MCF 10A (cell line): ENCODE results near the gene KIF17. TPM values are rescaled to one million over a fixed set of nuclear protein-coding genes. Genes with fewer than 3 reads are reported as not detected.

Experiments used
- BruUV-seq: library from RNA; stranded (reverse); fragments of 400-500 nt; replicated peaks from 2 replicates; lab custom pipeline; 2021; lab: Mats Ljungman, UMichigan
- CTCF ChIA-PET: fragments of 300-600 bp; sonication (Branson Sonifier 250); formaldehyde crosslinking; extraction: SDS; loops from one replicate; lab custom pipeline; 2021; ENCODE audit warnings: antibody characterized with exemption, inconsistent platforms; lab: Yijun Ruan, JAX
- POLR2A ChIA-PET: fragments of 300-600, 350-650 bp; sonication (Branson Sonifier 250); formaldehyde crosslinking; extraction: SDS; loops from one replicate; lab custom pipeline; 2020; ENCODE audit warnings: antibody characterized with exemption, inconsistent platforms; lab: Yijun Ruan, JAX
- DNase-seq: peaks from one replicate; pipeline ENCODE4 v3.0.0-alpha.2; 2018; ENCODE audit not compliant: unreplicated experiment
- H3K27ac Mint-ChIP-seq: one replicate; pipeline ENCODE4 v1.8.0; 2022; ENCODE audit warnings: mild to moderate bottlenecking, low read depth, mixed read lengths; ENCODE audit not compliant: unreplicated experiment
- H3K27me3 Mint-ChIP-seq: one replicate; pipeline ENCODE4 v1.8.0; 2022; ENCODE audit warnings: mixed read lengths; ENCODE audit not compliant: insufficient read depth, unreplicated experiment
- H3K36me3 Mint-ChIP-seq: one replicate; pipeline ENCODE4 v1.8.0; 2022; ENCODE audit warnings: mild to moderate bottlenecking, moderate library complexity, mixed read lengths; ENCODE audit not compliant: insufficient read depth, unreplicated experiment
- H3K4me1 Mint-ChIP-seq: one replicate; pipeline ENCODE4 v1.8.0; 2022; ENCODE audit warnings: mixed read lengths; ENCODE audit not compliant: insufficient read depth, unreplicated experiment
- H3K4me3 Mint-ChIP-seq: one replicate; pipeline ENCODE4 v1.8.0; 2022; ENCODE audit warnings: mild to moderate bottlenecking, moderate library complexity, mixed read lengths; ENCODE audit not compliant: unreplicated experiment
- H3K9me3 Mint-ChIP-seq: one replicate; pipeline ENCODE4 v1.8.0; 2022; ENCODE audit warnings: mixed read lengths; ENCODE audit not compliant: unreplicated experiment
- intact Hi-C: fragments of 100-400 bp; cut with micrococcal nuclease; formaldehyde crosslinking; loops from 2 replicates; pipeline ENCODE4 v1.14.1; 2022
- total RNA-seq: library from RNA; stranded (reverse); gene quantifications from 2 replicates; pipeline ENCODE4 v1.2.3, GENCODE V29; 2022
- TF ChIP-seq, protein P1 (sequence below): fragments of 200-600 bp; IDR thresholded peaks from one replicate; pipeline ENCODE4 v1.8.0; 2022; ENCODE audit warnings: antibody characterized with exemption, mild to moderate bottlenecking; ENCODE audit not compliant: unreplicated experiment

The KIF17 gene
- total RNA-seq, 1 experiment from 2014 or later: 0.19 TPM

- intact Hi-C loops: loop anchor here (1.0 to 10.0 kb wide), 4 partner anchors 37 to 668 kb away; no protein-coding TSS in a partner anchor
- no TSS peak for BruUV-seq
- Mint-ChIP-seq H3K27ac (peak overlapping the region; percentile 76), H3K36me3 (no peaks in the 10 kb centered on the region), H3K27me3 (no peaks in the 10 kb centered on the region), H3K4me1 (peaks cover 11% of the 10 kb centered on the region), H3K4me3 (peak overlapping the region; percentile 82), H3K9me3 (no peaks in the 10 kb centered on the region)
- peak; percentile 86 for DNase-seq
- TF ChIP-seq, protein P1, sequence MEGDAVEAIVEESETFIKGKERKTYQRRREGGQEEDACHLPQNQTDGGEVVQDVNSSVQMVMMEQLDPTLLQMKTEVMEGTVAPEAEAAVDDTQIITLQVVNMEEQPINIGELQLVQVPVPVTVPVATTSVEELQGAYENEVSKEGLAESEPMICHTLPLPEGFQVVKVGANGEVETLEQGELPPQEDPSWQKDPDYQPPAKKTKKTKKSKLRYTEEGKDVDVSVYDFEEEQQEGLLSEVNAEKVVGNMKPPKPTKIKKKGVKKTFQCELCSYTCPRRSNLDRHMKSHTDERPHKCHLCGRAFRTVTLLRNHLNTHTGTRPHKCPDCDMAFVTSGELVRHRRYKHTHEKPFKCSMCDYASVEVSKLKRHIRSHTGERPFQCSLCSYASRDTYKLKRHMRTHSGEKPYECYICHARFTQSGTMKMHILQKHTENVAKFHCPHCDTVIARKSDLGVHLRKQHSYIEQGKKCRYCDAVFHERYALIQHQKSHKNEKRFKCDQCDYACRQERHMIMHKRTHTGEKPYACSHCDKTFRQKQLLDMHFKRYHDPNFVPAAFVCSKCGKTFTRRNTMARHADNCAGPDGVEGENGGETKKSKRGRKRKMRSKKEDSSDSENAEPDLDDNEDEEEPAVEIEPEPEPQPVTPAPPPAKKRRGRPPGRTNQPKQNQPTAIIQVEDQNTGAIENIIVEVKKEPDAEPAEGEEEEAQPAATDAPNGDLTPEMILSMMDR: peak; percentile 94
- POLR2A ChIA-PET: interaction anchor here (0.6 to 3.2 kb wide), 9 partner anchors 37 to 1743 kb away, joined by 3 to 19 read pairs (median 3); partner anchors contain the start of genes HP1BP3 and SH2D5
- CTCF ChIA-PET: interaction anchor here (0.6 to 8.3 kb wide), 46 partner anchors 8 to 1664 kb away, joined by 3 to 87 read pairs (median 4); partner anchors contain the start of gene SH2D5
Measured at GRCh38 chr1:20696397-20697333, 21.1 kb downstream of the KIF17 start.

DNA sequence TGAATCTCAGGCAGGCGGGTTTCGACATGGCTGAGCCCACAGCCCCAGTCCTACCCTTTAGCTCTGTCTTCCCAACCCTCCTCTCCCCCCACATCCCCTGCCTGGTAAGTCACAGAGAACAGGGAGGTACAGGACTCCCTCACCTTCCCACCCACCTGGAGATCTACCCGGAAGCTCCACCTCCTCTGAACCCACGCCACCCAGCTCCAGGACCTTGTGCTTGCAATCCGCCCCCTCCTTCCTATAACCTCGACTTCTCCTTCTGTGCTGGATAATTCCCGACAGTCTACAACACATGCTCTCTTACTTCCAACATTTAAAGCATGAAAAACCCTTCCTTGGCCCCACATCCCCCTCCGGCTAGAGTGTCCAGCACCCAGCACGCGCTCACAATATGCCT lies 22.3 kb downstream of the KIF17 start:
- no peak for DNase-seq
- Mint-ChIP-seq H3K27ac (no peak overlapping the region), H3K4me1 (peaks cover 11% of the 10 kb centered on the region), H3K36me3 (no peaks in the 10 kb centered on the region), H3K27me3 (no peaks in the 10 kb centered on the region), H3K9me3 (no peaks in the 10 kb centered on the region), H3K4me3 (no peak overlapping the region)
- intact Hi-C loops: loop anchor here (10.0 kb wide), 2 partner anchors 149 to 669 kb away; no protein-coding TSS in a partner anchor
- no TSS peak for BruUV-seq
- POLR2A ChIA-PET: interaction anchor here (1.0 kb wide), 2 partner anchors 37 to 500 kb away, joined by 3 read pairs; partner anchors contain the start of gene SH2D5
- CTCF ChIA-PET: interaction anchor here (0.7 to 8.3 kb wide), 7 partner anchors 13 to 505 kb away, joined by 3 to 87 read pairs (median 5); no protein-coding TSS in a partner anchor
- TF ChIP-seq, protein P1: no peak

- H3K4me1 Mint-ChIP-seq: peaks cover 9% of the 10 kb centered on the region
- BruUV-seq: no TSS peak
- ChIA-PET POLR2A (no interaction called here), CTCF (interaction anchor here (8.3 kb wide), 1 partner anchor 501 kb away, joined by 87 read pairs; no protein-coding TSS in a partner anchor)
- no peak overlapping the region for H3K4me3 Mint-ChIP-seq
- H3K27ac Mint-ChIP-seq: no peak overlapping the region
- no peaks in the 10 kb centered on the region for H3K27me3 Mint-ChIP-seq
- TF ChIP-seq, protein P1: no peak
- DNase-seq: no peak
- no peaks in the 10 kb centered on the region for H3K9me3 Mint-ChIP-seq
- H3K36me3 Mint-ChIP-seq: no peaks in the 10 kb centered on the region
- intact Hi-C loops: loop anchor here (10.0 kb wide), 2 partner anchors 151 to 671 kb away; no protein-coding TSS in a partner anchor
Measured at GRCh38 chr1:20693623-20694022, 24.2 kb downstream of the KIF17 start.

- intact Hi-C loops: loop anchor here (10.0 kb wide), 2 partner anchors 153 to 673 kb away; no protein-coding TSS in a partner anchor
- POLR2A ChIA-PET: no interaction called here
Measured at GRCh38 chr1:20691872-20692271, 25.9 kb downstream of the KIF17 start.

More at GRCh38 chr1:20691872-20692271, 25.9 kb downstream of the KIF17 start:
- BruUV-seq: no TSS peak
- Mint-ChIP-seq H3K27ac (no peak overlapping the region), H3K36me3 (no peaks in the 10 kb centered on the region), H3K4me3 (no peak overlapping the region), H3K27me3 (no peaks in the 10 kb centered on the region), H3K9me3 (no peaks in the 10 kb centered on the region), H3K4me1 (peaks cover 5% of the 10 kb centered on the region)
- TF ChIP-seq, protein P1: no peak
- no peak for DNase-seq
- CTCF ChIA-PET: interaction anchor here (0.7 kb wide), 1 partner anchor 525 kb away, joined by 3 read pairs; no protein-coding TSS in a partner anchor
